ENCODE results near the gene IFI35. TPM values are rescaled to one million over a fixed set of nuclear protein-coding genes. Genes with fewer than 3 reads are reported as not detected.
"Not testable (repeated sequence)": the region's sequence is repeated elsewhere in the genome, so short reads cannot be mapped to it uniquely, and the experiment has no call there.

The IFI35 gene
- total RNA-seq, 1 donor from 2014 or later, result 13.7 TPM

- ATAC-seq (no peak), DNase-seq (ENCODE audit: low spot score) (no peak)
Measured at GRCh38 chr17:43044024-43044423, 37.4 kb downstream of the IFI35 start.

- ATAC-seq, result no peak
- no peak for DNase-seq (ENCODE audit: low spot score)
Measured at GRCh38 chr17:43051969-43052368, 45.4 kb downstream of the IFI35 start.

DNA sequence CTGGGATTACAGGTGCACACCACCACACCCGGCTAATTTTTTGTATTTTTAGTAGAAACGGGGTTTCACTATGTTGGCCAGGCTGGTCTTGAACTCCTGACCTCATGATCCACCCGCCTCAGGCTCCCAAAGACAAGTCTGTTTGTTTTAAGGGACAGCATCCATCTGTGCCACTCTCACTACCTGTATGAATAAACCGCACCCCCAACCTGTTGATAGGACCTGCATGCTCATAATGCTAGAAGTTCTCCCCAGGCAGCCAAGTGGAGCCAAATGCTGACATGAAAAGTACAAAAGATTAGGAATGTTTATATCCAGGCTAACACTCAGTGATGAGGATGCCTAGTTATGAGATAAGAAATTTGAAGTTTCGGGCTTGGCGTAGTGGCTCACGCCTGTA, 46.4 kb downstream of the IFI35 start:
- not testable (repeated sequence) for ATAC-seq

GRCh38 chr17:43056051-43056450, 49.5 kb downstream of the IFI35 start:
- DNase-seq (ENCODE audit: low spot score) (no peak), ATAC-seq (no peak)

More for the DNA sequence above, 46.4 kb downstream of the IFI35 start:
- DNase-seq (ENCODE audit: low spot score), result not testable (repeated sequence)

DNA sequence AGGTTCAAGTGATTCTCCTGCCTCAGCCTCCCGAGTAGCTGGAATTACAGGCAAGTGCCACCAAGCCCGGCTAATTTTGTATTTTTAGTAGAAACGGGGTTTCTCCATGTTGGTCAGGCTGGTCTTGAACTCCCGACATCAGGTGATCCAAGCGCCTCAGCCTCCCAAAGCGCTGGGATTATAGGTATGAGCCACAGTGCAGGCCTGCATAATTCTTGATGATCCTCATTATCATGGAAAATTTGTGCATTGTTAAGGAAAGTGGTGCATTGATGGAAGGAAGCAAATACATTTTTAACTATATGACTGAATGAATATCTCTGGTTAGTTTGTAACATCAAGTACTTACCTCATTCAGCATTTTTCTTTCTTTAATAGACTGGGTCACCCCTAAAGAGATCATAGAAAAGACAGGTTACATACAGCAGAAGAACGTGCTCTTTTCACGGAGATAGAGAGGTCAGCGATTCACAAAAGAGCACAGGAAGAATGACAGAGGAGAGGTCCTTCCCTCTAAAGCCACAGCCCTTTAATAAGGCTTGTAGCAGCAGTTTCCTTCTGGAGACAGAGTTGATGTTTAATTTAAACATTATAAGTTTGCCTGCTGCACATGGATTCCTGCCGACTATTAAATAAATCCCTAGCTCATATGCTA, 56.5 kb downstream of the IFI35 start:
- ATAC-seq (no peak), DNase-seq (ENCODE audit: low spot score) (no peak)

Other genes starting within 250 kb of the IFI35 start
- gene RAMP2, start 245.6 kb upstream of the IFI35 start, total RNA-seq, result 3.4 TPM
- 30.9 TPM for gene VPS25, start 233.3 kb upstream of the IFI35 start, total RNA-seq
- 0.53 TPM for gene WNK4, start 226.2 kb upstream of the IFI35 start, total RNA-seq
- 62.9 TPM for gene COA3, start 208.1 kb upstream of the IFI35 start, total RNA-seq
- not detected for gene CNTD1, start 207.9 kb upstream of the IFI35 start, total RNA-seq
- 37.6 TPM for gene BECN1, start 182.5 kb upstream of the IFI35 start, total RNA-seq
- gene PSME3, start 173.4 kb upstream of the IFI35 start, total RNA-seq, result 40.7 TPM
- gene AOC2, start 162.2 kb upstream of the IFI35 start, total RNA-seq, result 2.6 TPM
- 8.6 TPM for gene AOC3, start 155.6 kb upstream of the IFI35 start, total RNA-seq
- 440 TPM for gene G6PC1, start 106.0 kb upstream of the IFI35 start, total RNA-seq
- 17.2 TPM for gene AARSD1, start 42.3 kb upstream of the IFI35 start, total RNA-seq
- 0.25 TPM for gene PTGES3L, start 26.7 kb upstream of the IFI35 start, total RNA-seq
- gene RUNDC1, start 26.2 kb upstream of the IFI35 start, total RNA-seq, result 5.3 TPM
- gene RPL27, start 8.4 kb upstream of the IFI35 start, total RNA-seq, result 293 TPM
- 41.5 TPM for gene VAT1, start 15.6 kb downstream of the IFI35 start, total RNA-seq
- gene RND2, start 18.4 kb downstream of the IFI35 start, total RNA-seq, result 3.6 TPM
- 7.8 TPM for gene BRCA1, start 118.6 kb downstream of the IFI35 start, total RNA-seq
- 55.2 TPM for gene NBR1, start 164.4 kb downstream of the IFI35 start, total RNA-seq
- 2.1 TPM for gene TMEM106A, start 205.1 kb downstream of the IFI35 start, total RNA-seq
- not detected for gene CCDC200, start 221.8 kb downstream of the IFI35 start, total RNA-seq
- 2,459 TPM for gene RNU2-1, start 227.2 kb downstream of the IFI35 start, total RNA-seq

Data from left lobe of liver (tissue), 2 donors.